ENCODE data around the gene QSOX2. TPM values are rescaled to one million over a fixed set of nuclear protein-coding genes. Genes with fewer than 3 reads are reported as not detected.

The QSOX2 gene
- total RNA-seq, 2 experiments from 2014 or later = 14.4 TPM

DNA sequence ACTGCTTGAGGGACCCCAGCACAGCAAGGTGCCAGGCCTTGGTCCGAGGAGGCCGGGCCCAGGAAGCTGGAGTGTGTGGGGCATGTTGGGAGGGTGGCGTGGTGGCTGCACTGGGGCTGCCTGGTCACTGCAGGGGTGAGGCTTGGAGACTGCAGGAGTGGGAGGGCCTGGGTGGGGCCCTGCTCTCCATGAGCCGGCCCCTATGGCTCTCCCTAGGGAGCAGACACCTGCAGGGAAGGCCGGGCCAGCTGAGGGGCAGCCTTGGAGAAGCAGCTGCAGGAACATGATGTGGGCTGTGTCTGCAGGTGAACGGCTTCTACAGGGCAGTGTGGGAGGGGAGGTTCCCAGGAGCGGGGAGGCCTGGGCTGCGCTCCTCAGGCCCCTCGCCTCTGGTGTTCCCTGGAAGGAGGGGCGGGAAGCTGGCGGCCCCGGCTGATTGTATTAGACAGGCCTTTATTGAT lies 85.2 kb downstream of the QSOX2 start:
- peaks cover 0 to 2% of the 10 kb centered on the region in 2 experiments for H3K27me3 ChIP-seq (ENCODE audit: control insufficient read depth in 1 of 2, insufficient read depth in 2 of 2, low read length in 2 of 2)
- no peaks in the 10 kb centered on the region for H3K4me1 ChIP-seq (ENCODE audit: insufficient read depth, low read length)
- ATAC-seq (ENCODE audit: poor library complexity) = no peak
- CTCF ChIA-PET = no interaction called here
- no peaks in the 10 kb centered on the region for H3K4me1 Mint-ChIP-seq (ENCODE audit: low read depth)
- no peaks in the 10 kb centered on the region for H3K9me3 ChIP-seq (ENCODE audit: control insufficient read depth in 1 of 2, insufficient read depth in 1 of 2, low read length in 2 of 2)
- intact Hi-C loops (cut with DNase I, micrococcal nuclease) = no loop called here
- H3K27ac Mint-ChIP-seq = no peak overlapping the region
- H3K36me3 ChIP-seq (ENCODE audit: insufficient read depth, low read length) = no peaks in the 10 kb centered on the region
- no peak overlapping the region for H3K4me3 ChIP-seq (ENCODE audit: low read length)
- no peaks in the 10 kb centered on the region for H3K9me3 Mint-ChIP-seq
- no peak overlapping the region for H3K4me3 Mint-ChIP-seq
- no peak for TF ChIP-seq CTCF (IDR thresholded peaks at IDR 0.05)
- POLR2A ChIA-PET = no interaction called here
- no peaks in the 10 kb centered on the region for H3K36me3 Mint-ChIP-seq (ENCODE audit: low read depth)
- no peaks in the 10 kb centered on the region for H3K27me3 Mint-ChIP-seq
- no peak overlapping the region for H3K27ac ChIP-seq (ENCODE audit: low read depth in 1 of 2, low read length in 2 of 2)
- no peak for DNase-seq

DNA sequence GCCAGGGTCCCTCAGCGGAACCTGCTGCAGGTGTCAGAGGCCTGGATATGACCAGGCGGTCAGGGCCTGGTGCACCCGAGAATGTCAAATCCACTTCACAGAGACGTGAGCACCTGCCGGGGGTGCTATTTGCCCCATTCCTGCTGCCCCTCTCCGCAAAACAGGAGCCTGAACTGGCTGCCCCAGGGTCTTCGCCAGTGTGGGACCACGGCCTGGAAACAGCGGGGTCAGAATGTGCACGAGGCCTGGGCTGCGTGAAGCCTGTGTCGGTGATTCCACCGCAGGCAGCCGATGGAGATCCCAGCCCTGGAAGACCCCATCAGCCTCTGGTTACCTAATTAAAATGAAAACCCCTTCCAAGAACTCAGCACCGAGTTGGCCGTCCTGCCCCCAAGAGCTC lies 85.8 kb downstream of the QSOX2 start:
- H3K27me3 ChIP-seq (ENCODE audit: control insufficient read depth in 1 of 2, insufficient read depth in 2 of 2, low read length in 2 of 2) = peaks cover 0 to 4% of the 10 kb centered on the region in 2 experiments
- H3K4me3 Mint-ChIP-seq = no peak overlapping the region
- TF ChIP-seq CTCF (IDR thresholded peaks at IDR 0.05) = no peak
- H3K27ac Mint-ChIP-seq = no peak overlapping the region
- H3K9me3 Mint-ChIP-seq = no peaks in the 10 kb centered on the region
- no peak for ATAC-seq (ENCODE audit: poor library complexity)
- H3K36me3 Mint-ChIP-seq (ENCODE audit: low read depth) = no peaks in the 10 kb centered on the region
- no peak overlapping the region for H3K4me3 ChIP-seq (ENCODE audit: low read length)
- ChIA-PET CTCF (no interaction called here), POLR2A (no interaction called here)
- intact Hi-C loops (cut with DNase I, micrococcal nuclease) = no loop called here
- no peaks in the 10 kb centered on the region for H3K4me1 ChIP-seq (ENCODE audit: insufficient read depth, low read length)
- H3K4me1 Mint-ChIP-seq (ENCODE audit: low read depth) = no peaks in the 10 kb centered on the region
- no peak for DNase-seq
- H3K27me3 Mint-ChIP-seq = no peaks in the 10 kb centered on the region
- H3K36me3 ChIP-seq (ENCODE audit: insufficient read depth, low read length) = no peaks in the 10 kb centered on the region
- H3K9me3 ChIP-seq (ENCODE audit: control insufficient read depth in 1 of 2, insufficient read depth in 1 of 2, low read length in 2 of 2) = peaks cover 0 to 2% of the 10 kb centered on the region in 2 experiments
- no peak overlapping the region for H3K27ac ChIP-seq (ENCODE audit: low read depth in 1 of 2, low read length in 2 of 2)

DNA sequence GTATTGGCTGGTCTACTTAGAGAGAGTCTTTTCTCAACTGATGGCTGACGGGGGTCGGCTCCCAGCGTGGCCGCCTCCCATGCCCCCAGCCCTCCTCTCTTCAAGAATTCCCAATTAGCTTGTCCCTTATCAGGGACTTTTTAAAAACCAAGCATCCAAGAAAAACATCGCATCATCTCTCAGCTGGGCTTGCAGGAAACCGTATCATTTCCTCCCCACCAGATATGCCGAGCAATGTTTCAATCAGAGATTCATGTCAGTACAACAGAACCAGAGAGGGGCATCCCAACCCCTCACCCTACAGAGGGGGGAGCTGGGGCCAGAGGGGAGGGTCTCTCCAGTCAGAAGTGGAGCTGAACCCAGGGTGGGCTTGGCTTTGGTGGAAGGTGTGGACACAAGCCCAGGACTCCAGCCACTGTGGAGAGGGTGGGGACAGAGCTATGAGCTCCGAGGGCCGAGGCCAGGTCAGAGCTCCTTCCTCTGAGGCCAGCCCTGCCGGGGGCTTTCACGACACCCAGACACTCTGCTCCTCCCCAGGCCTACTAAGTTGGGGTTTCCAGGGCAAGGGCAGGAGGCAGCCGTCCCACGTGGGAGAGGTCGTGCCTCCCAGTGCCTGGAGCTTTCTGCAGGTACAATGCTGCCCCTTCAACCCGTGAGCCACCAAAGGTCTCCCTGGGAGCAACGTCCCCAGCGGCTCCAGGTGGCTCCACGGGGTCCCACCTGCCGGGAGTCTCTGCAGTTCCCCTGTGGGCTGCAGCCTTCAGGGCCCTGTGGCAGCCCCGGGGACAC lies 87.9 kb downstream of the QSOX2 start:
- Mint-ChIP-seq H3K36me3 (ENCODE audit: low read depth) (no peaks in the 10 kb centered on the region), H3K9me3 (no peaks in the 10 kb centered on the region), H3K27ac (no peak overlapping the region), H3K4me3 (no peak overlapping the region), H3K4me1 (ENCODE audit: low read depth) (no peaks in the 10 kb centered on the region), H3K27me3 (no peaks in the 10 kb centered on the region)
- Histone ChIP-seq H3K36me3 (ENCODE audit: insufficient read depth, low read length) (no peaks in the 10 kb centered on the region), H3K27me3 (ENCODE audit: control insufficient read depth in 1 of 2, insufficient read depth in 2 of 2, low read length in 2 of 2) (peaks cover 0 to 6% of the 10 kb centered on the region in 2 experiments), H3K4me3 (ENCODE audit: low read length) (no peak overlapping the region), H3K27ac (ENCODE audit: low read depth in 1 of 2, low read length in 2 of 2) (no peak overlapping the region), H3K9me3 (ENCODE audit: control insufficient read depth in 1 of 2, insufficient read depth in 1 of 2, low read length in 2 of 2) (peaks cover 0 to 5% of the 10 kb centered on the region in 2 experiments), H3K4me1 (ENCODE audit: insufficient read depth, low read length) (no peaks in the 10 kb centered on the region)
- CTCF ChIA-PET = no interaction called here
- DNase-seq = no peak
- POLR2A ChIA-PET = no interaction called here
- TF ChIP-seq CTCF (IDR thresholded peaks at IDR 0.05) = no peak
- no peak for ATAC-seq (ENCODE audit: poor library complexity)
- intact Hi-C loops (cut with DNase I, micrococcal nuclease) = no loop called here

Other genes with a start within 250 kb of the QSOX2 start
- 1 to 10 TPM; 2.1 to 2.7 TPM for gene NACC2, start 150.5 kb downstream of the QSOX2 start, total RNA-seq
- 1 to 10 TPM; 6.5 to 7.9 TPM for gene TMEM250, start 126.9 kb downstream of the QSOX2 start, total RNA-seq
- gene LHX3, start 40.7 kb downstream of the QSOX2 start, total RNA-seq = under 1 TPM; 0.11 to 0.16 TPM
- gene CCDC187, start 58.3 kb upstream of the QSOX2 start, total RNA-seq = not detected
- 1 to 10 TPM; 7.7 to 8.6 TPM for gene GPSM1, start 81.7 kb upstream of the QSOX2 start, total RNA-seq
- 10 to 100 TPM; 15.4 to 17.0 TPM for gene DNLZ, start 117.9 kb upstream of the QSOX2 start, total RNA-seq
- under 1 TPM; 0.36 to 0.64 TPM for gene CARD9, start 127.9 kb upstream of the QSOX2 start, total RNA-seq
- gene SNAPC4, start 154.4 kb upstream of the QSOX2 start, total RNA-seq = 1 to 10 TPM; 7.7 to 8.0 TPM
- 10 to 100 TPM; 37.7 to 43.2 TPM for gene ENTR1, start 164.8 kb upstream of the QSOX2 start, total RNA-seq
- 100 to 1,000 TPM; 107 to 109 TPM for gene PMPCA, start 164.8 kb upstream of the QSOX2 start, total RNA-seq
- 10 to 100 TPM; 17.2 to 19.4 TPM for gene INPP5E, start 194.0 kb upstream of the QSOX2 start, total RNA-seq
- 10 to 100 TPM; 73.0 to 75.0 TPM for gene SEC16A, start 237.2 kb upstream of the QSOX2 start, total RNA-seq